H1 (cell line): ENCODE results near the gene FGD6. TPM values are rescaled to one million over a fixed set of nuclear protein-coding genes. Genes with fewer than 3 reads are reported as not detected.
A peak's percentile ranks its signal among the peaks of the same experiment; 100 is the strongest.

Experiments
- CTCF ChIA-PET: fragments of 300-600 bp; sonication (Branson Sonifier 250); formaldehyde crosslinking; loops from one replicate; lab custom pipeline; 2021; ENCODE audit not compliant: partially characterized antibody; lab: Charles Lee
- POLR2A ChIA-PET: fragments of 300-600 bp; sonication (Branson Sonifier 250); formaldehyde crosslinking; loops from one replicate; lab custom pipeline; 2021; ENCODE audit warnings: inconsistent platforms; ENCODE audit not compliant: partially characterized antibody; lab: Charles Lee
- DNase-seq, 2 experiments: peaks; one replicate each; pipeline versions ENCODE4 v3.0.0 to v3.0.0-alpha.2; 2010 to 2022; ENCODE audit warnings: low spot score in 2 of 2, low read depth in 1 of 2, mixed read lengths in 1 of 2
- FAIRE-seq: peaks from 2 replicates; lab custom pipeline; 2011; peaks lifted over from hg19 to GRCh38; lab: Jason Lieb, UNC
- H2AFZ ChIP-seq: 2 replicates; pipeline ENCODE4 v1.8.1; 2012; ENCODE audit warnings: low read length, inconsistent platforms
- H2AK5ac ChIP-seq: 2 replicates; pipeline ENCODE4 v1.6.1; 2013; ENCODE audit warnings: low read depth, low read length
- H2BK120ac ChIP-seq: replicated peaks from 2 replicates; pipeline ENCODE3; 2013; ENCODE audit warnings: low read depth, low read length, inconsistent platforms
- H2BK12ac ChIP-seq: 2 replicates; pipeline ENCODE4 v1.6.1; 2013; ENCODE audit warnings: low read depth, low read length
- H2BK15ac ChIP-seq: 2 replicates; pipeline ENCODE4 v1.6.1; 2013; ENCODE audit warnings: low read length
- H2BK20ac ChIP-seq: 2 replicates; pipeline ENCODE4 v1.6.1; 2013; ENCODE audit warnings: low read length
- H2BK5ac ChIP-seq: 2 replicates; pipeline ENCODE4 v1.6.1; 2013; ENCODE audit warnings: low read depth, low read length
- H3K14ac ChIP-seq: 2 replicates; pipeline ENCODE4 v1.6.1; 2013; ENCODE audit warnings: inconsistent platforms; ENCODE audit not compliant: insufficient read length
- H3K18ac ChIP-seq: 2 replicates; pipeline ENCODE4 v1.6.1; 2013; ENCODE audit warnings: low read length; ENCODE audit errors: extremely low read depth
- H3K23ac ChIP-seq: 2 replicates; pipeline ENCODE4 v1.6.1; 2013; ENCODE audit warnings: inconsistent platforms; ENCODE audit not compliant: insufficient read length
- H3K23me2 ChIP-seq: 2 replicates; pipeline ENCODE4 v1.6.1; 2013; ENCODE audit warnings: low read depth, low read length
- H3K27ac ChIP-seq: 2 replicates; pipeline ENCODE4 v1.6.1; 2011; ENCODE audit warnings: low read depth, low read length, inconsistent platforms
- H3K27me3 ChIP-seq, 4 experiments: replicated peaks in 1 of 4; 1 replicate in 1 of 4; 2 replicates in 3 of 4; pipeline versions ENCODE4 v1.6.1 to v1.8.1; 2011 to 2013; ENCODE audit warnings: low read length in 3 of 4, mild to moderate bottlenecking in 3 of 4, inconsistent platforms in 2 of 4, mixed read lengths in 2 of 4, moderate library complexity in 1 of 4; ENCODE audit not compliant: control insufficient read depth in 3 of 4, insufficient read depth in 3 of 4; ENCODE audit errors: extremely low read depth in 1 of 4
- H3K36me3 ChIP-seq, 4 experiments: 2 replicates each; pipeline versions ENCODE4 v1.6.1 to v1.8.1; 2011 to 2013; ENCODE audit warnings: mild to moderate bottlenecking in 4 of 4, low read length in 3 of 4, moderate library complexity in 2 of 4, control low read depth in 1 of 4, inconsistent platforms in 1 of 4; ENCODE audit not compliant: insufficient read depth in 4 of 4, control insufficient read depth in 2 of 4
- H3K4ac ChIP-seq: replicated peaks from 2 replicates; pipeline ENCODE3; 2013; ENCODE audit warnings: low read length, low read depth, mixed read lengths, inconsistent platforms; ENCODE audit not compliant: insufficient read length
- H3K4me1 ChIP-seq, 4 experiments: replicated peaks in 1 of 4; 1 replicate in 1 of 4; 2 replicates in 3 of 4; pipeline versions ENCODE4 v1.6.1 to v1.8.1; 2011 to 2013; ENCODE audit warnings: low read length in 3 of 4, inconsistent platforms in 2 of 4, mixed read lengths in 1 of 4; ENCODE audit not compliant: insufficient read depth in 4 of 4, control insufficient read depth in 3 of 4
- H3K4me2 ChIP-seq, 2 experiments: 2 replicates each; pipeline versions ENCODE4 v1.6.1 to v1.8.1; 2011 to 2013; ENCODE audit warnings: low read depth in 2 of 2, low read length in 2 of 2, control low read depth in 1 of 2, inconsistent platforms in 1 of 2, mild to moderate bottlenecking in 1 of 2; ENCODE audit not compliant: insufficient read depth in 1 of 2
- H3K4me3 ChIP-seq, 4 experiments: fragments of 200-600, 300-600 bp in 1 of 4; sonication (generic), shearing (Covaris generic), sonication (Bioruptor Twin) in 1 of 4; 2 replicates each; pipeline versions ENCODE4 v1.5.1 to v1.8.1; 2011 to 2016; ENCODE audit warnings: low read length in 4 of 4, low read depth in 3 of 4, control low read depth in 2 of 4, inconsistent platforms in 2 of 4, mild to moderate bottlenecking in 2 of 4, mixed read lengths in 1 of 4, moderate library complexity in 1 of 4; ENCODE audit not compliant: insufficient read depth in 2 of 4; ENCODE audit errors: extremely low read depth in 1 of 4
- H3K56ac ChIP-seq: replicated peaks from 2 replicates; pipeline ENCODE3; 2013; ENCODE audit warnings: low read depth, mild to moderate bottlenecking, mixed read lengths, low read length, inconsistent platforms; ENCODE audit not compliant: insufficient read length
- H3K79me1 ChIP-seq: 2 replicates; pipeline ENCODE4 v1.6.1; 2013; ENCODE audit warnings: low read depth, low read length, control low read depth
- H3K79me2 ChIP-seq, 2 experiments: 2 replicates each; pipeline versions ENCODE4 v1.6.1 to v1.8.1; 2012 to 2013; ENCODE audit warnings: low read length in 2 of 2, mild to moderate bottlenecking in 2 of 2, inconsistent platforms in 1 of 2; ENCODE audit not compliant: insufficient read depth in 2 of 2, control insufficient read depth in 1 of 2
- H3K9ac ChIP-seq, 4 experiments: replicated peaks in 1 of 4; 1 replicate in 1 of 4; 2 replicates in 3 of 4; pipeline versions ENCODE4 v1.6.1 to v1.8.1; 2011 to 2013; ENCODE audit warnings: low read depth in 3 of 4, low read length in 3 of 4, control low read depth in 2 of 4, mild to moderate bottlenecking in 2 of 4, moderate library complexity in 2 of 4, inconsistent platforms in 1 of 4; ENCODE audit errors: extremely low read depth in 1 of 4
- H3K9me3 ChIP-seq, 2 experiments: 2 replicates each; pipeline versions ENCODE4 v1.6.1 to v1.8.1; 2012 to 2013; ENCODE audit warnings: mild to moderate bottlenecking in 2 of 2, moderate library complexity in 2 of 2, control low read depth in 1 of 2, inconsistent platforms in 1 of 2, low read depth in 1 of 2, low read length in 1 of 2, mixed read lengths in 1 of 2; ENCODE audit not compliant: insufficient read depth in 2 of 2
- H4K20me1 ChIP-seq, 2 experiments: replicated peaks in 1 of 2; 2 replicates each; pipeline versions ENCODE3 to v1.8.1; 2011 to 2013; ENCODE audit warnings: inconsistent platforms in 2 of 2, low read length in 2 of 2, mild to moderate bottlenecking in 1 of 2; ENCODE audit not compliant: insufficient read depth in 2 of 2, control insufficient read depth in 1 of 2
- H4K5ac ChIP-seq: 2 replicates; pipeline ENCODE4 v1.6.1; 2013; ENCODE audit warnings: low read length, low read depth, mixed read lengths, inconsistent platforms; ENCODE audit not compliant: insufficient read length
- H4K8ac ChIP-seq: 2 replicates; pipeline ENCODE4 v1.8.0; 2013; ENCODE audit warnings: mild to moderate bottlenecking, moderate library complexity, low read length, inconsistent platforms; ENCODE audit not compliant: insufficient read depth; ENCODE audit errors: extremely low read depth
- H4K91ac ChIP-seq: replicated peaks from 2 replicates; pipeline ENCODE3; 2013; ENCODE audit warnings: low read length, mixed read lengths, inconsistent platforms; ENCODE audit not compliant: insufficient read length
- KDM1A ChIP-seq: fragments of 200-600, 300-600 bp; sonication (generic); IDR thresholded peaks from 2 replicates; pipeline ENCODE4 v1.7.1; 2016; ENCODE audit warnings: mild to moderate bottlenecking, low read length, borderline replicate concordance
- SAP30 ChIP-seq: fragments of 300-600 bp; sonication (generic); IDR thresholded peaks from 2 replicates; pipeline ENCODE4 v1.7.1; 2012; ENCODE audit warnings: low read length, moderate library complexity, mild to moderate bottlenecking, inconsistent platforms; ENCODE audit not compliant: insufficient read depth, insufficient replicate concordance
- SRF ChIP-seq: IDR thresholded peaks from 2 replicates; pipeline ENCODE4 v1.6.1; 2011; ENCODE audit warnings: mild to moderate bottlenecking, low read depth, low read length, moderate library complexity
- WGBS, 2 experiments: shearing (Covaris generic) in 1 of 2; methylation state at CpG; one replicate each; pipeline versions ENCODE4 v1.1.6 to v1.1.7; 2013 to 2015; ENCODE audit warnings: low lambda C conversion rate in 2 of 2, mixed read lengths in 2 of 2, inconsistent platforms in 1 of 2, low coverage in 1 of 2, missing lambda C conversion rate in 1 of 2; ENCODE audit not compliant: insufficient replicate concordance in 2 of 2, insufficient coverage in 1 of 2, insufficient read length in 1 of 2; ENCODE audit errors: extremely low coverage in 1 of 2, missing lambda C conversion rate in 1 of 2; 5-methylcytosine and 5-hydroxymethylcytosine counted together
- polyA plus RNA-seq, 7 experiments: library from polyadenylated mRNA; depleted of rRNA in 3 of 7; stranded (reverse) in 5 of 7; unstranded in 2 of 7; fragments of >200 nt in 5 of 7; fragments of 200-250 nt in 2 of 7; gene quantifications; 1 replicate in 5 of 7; 2 replicates in 1 of 7; 4 replicates in 1 of 7; pipeline versions ENCODE4 v1.2.1 to v1.2.3, GENCODE V29; 2011 to 2013; ENCODE audit warnings: missing spikeins in 2 of 7, mixed read lengths in 2 of 7
- total RNA-seq: library from RNA; stranded (reverse); fragmentation: NEBNext Ultra II Directional; extraction: Animal tissue kit (Norgen Biotek cat#: 25700); gene quantifications from 2 replicates; pipeline ENCODE4 v1.2.1, GENCODE V29; 2021

The FGD6 gene
- total and polyA plus RNA-seq, 2 of the 8 experiments (the other 6 are each of a cell fraction or from before 2014, with no cell fraction given): 12.2 to 24.3 TPM

DNA sequence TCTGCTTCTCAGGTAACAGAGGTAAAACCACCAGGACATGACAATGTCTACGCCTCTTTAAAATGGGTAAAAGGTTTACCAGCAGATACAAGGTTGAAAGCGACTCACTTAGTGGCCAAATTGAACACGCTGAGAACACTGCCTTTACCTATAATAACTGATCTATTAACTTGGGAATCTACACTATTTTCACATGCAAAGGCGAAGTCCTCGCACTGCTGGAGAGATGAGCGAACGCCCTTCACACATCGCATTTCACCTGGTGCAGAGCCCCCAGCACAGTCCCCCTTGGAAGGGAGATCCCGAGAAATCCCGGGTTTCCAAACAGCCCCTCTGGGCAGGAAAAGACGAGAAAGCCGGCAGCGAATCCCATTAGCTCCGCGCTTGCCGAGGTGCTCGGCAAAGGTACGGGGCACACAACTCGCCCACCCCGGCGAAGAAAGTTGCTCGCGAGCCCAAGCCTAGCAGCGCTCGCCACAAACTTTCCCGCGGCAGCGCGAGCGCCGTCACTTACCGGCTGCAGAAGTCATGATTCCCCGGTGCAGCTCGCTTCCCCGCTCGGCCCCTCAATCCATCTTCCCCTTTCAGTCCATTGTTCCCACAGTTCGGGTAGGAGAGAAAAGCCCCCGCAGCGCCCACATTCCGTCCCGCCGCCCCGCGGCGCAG is 423 bp downstream of the FGD6 start:
- Histone ChIP-seq H4K20me1 (peaks cover 0 to 1% of the 10 kb centered on the region in 2 experiments), H2BK12ac (peak overlapping the region; percentile 1; the same call in 1 of the 2 replicates), H3K18ac (peak overlapping the region; percentile 42), H3K23ac (no peak overlapping the region), H3K79me1 (peaks cover 4% of the 10 kb centered on the region; the same call in 1 of the 2 replicates), H2AK5ac (no peak overlapping the region), H3K79me2 (peaks cover 13 to 88% of the 10 kb centered on the region in 2 experiments), H3K14ac (no peak overlapping the region), H3K56ac (peak overlapping the region; percentile 92), H2BK15ac (no peak overlapping the region), H3K9me3 (no peaks in the 10 kb centered on the region), H3K23me2 (peaks cover 7% of the 10 kb centered on the region), H3K4me1 (peaks cover 0 to 9% (median 2%) of the 10 kb centered on the region in 4 experiments; a peak in 3 of 7 replicates), H3K4me2 (peak overlapping the region; percentile 45 to 67), H2BK5ac (no peak overlapping the region), H3K27me3 (no peaks in the 10 kb centered on the region), H3K4ac (no peak overlapping the region), H4K5ac (peak overlapping the region; percentile 95), H2AFZ (0 out of 2 replicates have a peak overlapping the region, but pooled peaks have one; percentile 1), H3K27ac (peak overlapping the region; percentile 91), H3K4me3 (peak overlapping the region; percentile 64 to 93 (median 86)), H3K36me3 (no peaks in the 10 kb centered on the region; a peak in 1 of 8 replicates), H4K8ac (peak overlapping the region; percentile 95), H3K9ac (peak overlapping the region; percentile 61 to 87 (median 82)), H2BK20ac (no peak overlapping the region), H2BK120ac (peak overlapping the region; percentile 83), H4K91ac (peak overlapping the region; percentile 80)
- CTCF ChIA-PET: interaction anchor here (0.9 to 1.9 kb wide), 3 partner anchors 11 to 99 kb away, joined by 4 to 5 read pairs (median 4); no protein-coding TSS in a partner anchor
- DNase-seq: no peak
- no peak for FAIRE-seq
- 1% methylated on average over 35 of the region's 45 CpGs; no CpG with 5 or more reads in 1 of the 2 experiments for WGBS, 2 experiments
- POLR2A ChIA-PET: interaction anchor here (0.6 to 9.0 kb wide), 26 partner anchors 9 to 376 kb away, joined by 3 to 89 read pairs (median 3); partner anchors contain the start of genes NDUFA12 and NR2C1
- TF ChIP-seq KDM1A (no peak), SAP30 (peak; percentile 77), SRF (no peak)
